ENCODE measurements around the gene UFD1. TPM values are rescaled to one million over a fixed set of nuclear protein-coding genes. Genes with fewer than 3 reads are reported as not detected.

The UFD1 gene
- total and polyA plus RNA-seq, 9 of the 15 experiments (the other 6 are each of a cell fraction or from before 2014, with no cell fraction given) = 238 to 645 (median 363) TPM

DNA sequence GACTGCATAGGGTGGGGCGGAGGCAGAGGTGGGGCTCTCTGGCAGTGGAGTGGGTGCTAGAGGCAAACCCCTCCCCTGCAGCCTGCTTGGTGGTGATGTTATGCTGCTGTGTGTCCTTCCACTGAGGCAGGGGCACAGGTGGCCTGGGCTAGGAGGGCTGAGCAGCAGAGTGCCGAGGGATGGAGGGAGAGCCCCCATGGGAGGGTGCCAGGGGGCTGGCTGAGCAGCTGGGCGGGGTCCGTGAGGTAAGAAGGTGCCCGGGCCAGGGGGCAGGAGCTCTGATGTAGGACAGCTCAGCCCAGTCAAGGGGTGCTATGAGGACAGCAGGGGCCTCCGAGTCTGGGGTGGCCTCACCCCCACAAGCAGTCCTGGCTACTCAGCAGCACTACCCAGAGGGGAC, 41.0 kb upstream of the UFD1 start (continued):
- TF ChIP-seq, protein P1, sequence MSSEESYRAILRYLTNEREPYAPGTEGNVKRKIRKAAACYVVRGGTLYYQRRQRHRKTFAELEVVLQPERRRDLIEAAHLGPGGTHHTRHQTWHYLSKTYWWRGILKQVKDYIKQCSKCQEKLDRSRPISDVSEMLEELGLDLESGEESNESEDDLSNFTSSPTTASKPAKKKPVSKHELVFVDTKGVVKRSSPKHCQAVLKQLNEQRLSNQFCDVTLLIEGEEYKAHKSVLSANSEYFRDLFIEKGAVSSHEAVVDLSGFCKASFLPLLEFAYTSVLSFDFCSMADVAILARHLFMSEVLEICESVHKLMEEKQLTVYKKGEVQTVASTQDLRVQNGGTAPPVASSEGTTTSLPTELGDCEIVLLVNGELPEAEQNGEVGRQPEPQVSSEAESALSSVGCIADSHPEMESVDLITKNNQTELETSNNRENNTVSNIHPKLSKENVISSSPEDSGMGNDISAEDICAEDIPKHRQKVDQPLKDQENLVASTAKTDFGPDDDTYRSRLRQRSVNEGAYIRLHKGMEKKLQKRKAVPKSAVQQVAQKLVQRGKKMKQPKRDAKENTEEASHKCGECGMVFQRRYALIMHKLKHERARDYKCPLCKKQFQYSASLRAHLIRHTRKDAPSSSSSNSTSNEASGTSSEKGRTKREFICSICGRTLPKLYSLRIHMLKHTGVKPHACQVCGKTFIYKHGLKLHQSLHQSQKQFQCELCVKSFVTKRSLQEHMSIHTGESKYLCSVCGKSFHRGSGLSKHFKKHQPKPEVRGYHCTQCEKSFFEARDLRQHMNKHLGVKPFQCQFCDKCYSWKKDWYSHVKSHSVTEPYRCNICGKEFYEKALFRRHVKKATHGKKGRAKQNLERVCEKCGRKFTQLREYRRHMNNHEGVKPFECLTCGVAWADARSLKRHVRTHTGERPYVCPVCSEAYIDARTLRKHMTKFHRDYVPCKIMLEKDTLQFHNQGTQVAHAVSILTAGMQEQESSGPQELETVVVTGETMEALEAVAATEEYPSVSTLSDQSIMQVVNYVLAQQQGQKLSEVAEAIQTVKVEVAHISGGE (CRISPR knock-in tag; IDR thresholded peaks at IDR 0.05) = peak in 1 of 3 experiments; percentile 33; a peak in 1 of 6 replicates
- TF ChIP-seq WHSC1 (IDR thresholded peaks at IDR 0.05; ENCODE audit: low read length) = peak; percentile 61
- no peak for TF ChIP-seq ZBTB8A (IDR thresholded peaks at IDR 0.05; ENCODE audit: partially characterized antibody)
- TF ChIP-seq, protein P2, sequence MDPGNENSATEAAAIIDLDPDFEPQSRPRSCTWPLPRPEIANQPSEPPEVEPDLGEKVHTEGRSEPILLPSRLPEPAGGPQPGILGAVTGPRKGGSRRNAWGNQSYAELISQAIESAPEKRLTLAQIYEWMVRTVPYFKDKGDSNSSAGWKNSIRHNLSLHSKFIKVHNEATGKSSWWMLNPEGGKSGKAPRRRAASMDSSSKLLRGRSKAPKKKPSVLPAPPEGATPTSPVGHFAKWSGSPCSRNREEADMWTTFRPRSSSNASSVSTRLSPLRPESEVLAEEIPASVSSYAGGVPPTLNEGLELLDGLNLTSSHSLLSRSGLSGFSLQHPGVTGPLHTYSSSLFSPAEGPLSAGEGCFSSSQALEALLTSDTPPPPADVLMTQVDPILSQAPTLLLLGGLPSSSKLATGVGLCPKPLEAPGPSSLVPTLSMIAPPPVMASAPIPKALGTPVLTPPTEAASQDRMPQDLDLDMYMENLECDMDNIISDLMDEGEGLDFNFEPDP (CRISPR knock-in tag; IDR thresholded peaks at IDR 0.05) = no peak
- TF ChIP-seq SLC30A9 (CRISPR knock-in tag; IDR thresholded peaks at IDR 0.05) = no peak
- TF ChIP-seq GATAD2B (IDR thresholded peaks at IDR 0.05; ENCODE audit: borderline replicate concordance) = no peak
- peak; percentile 52 for TF ChIP-seq RBFOX2 (IDR thresholded peaks at IDR 0.05; ENCODE audit: low read depth, low read length)
- peak; percentile 61 for TF ChIP-seq POLR2G (IDR thresholded peaks at IDR 0.05; ENCODE audit: low read depth, low read length)
- TF ChIP-seq POLR2H (tag; IDR thresholded peaks at IDR 0.05; ENCODE audit: low read depth) = no peak
- peak; percentile 34 for TF ChIP-seq RBM22 (IDR thresholded peaks at IDR 0.05; ENCODE audit: low read depth, low read length, poor library complexity, severe bottlenecking)
- TF ChIP-seq FUS (optimal IDR thresholded peaks at IDR 0.05; ENCODE audit: low read depth, low read length) = no peak
- peak; percentile 77; the same call in 1 of the 2 replicates for TF ChIP-seq IRF2 (CRISPR knock-in tag; IDR thresholded peaks at IDR 0.05)
- peak; percentile 88; the same call in 1 of the 2 replicates for TF ChIP-seq POLR2AphosphoS2 (IDR thresholded peaks at IDR 0.05; ENCODE audit: low read length)
